Activated CD4-positive, alpha-beta T cell treated with anti-CD3 and anti-CD28 coated beads, Interleukin-2, amount 50 U/mL, for 48 hours (primary cell): Measurements from ENCODE around the gene TSTD2.
A peak's percentile ranks its signal among the peaks of the same experiment; 100 is the strongest.
"Not testable (repeated sequence)": the region's sequence is repeated elsewhere in the genome, so short reads cannot be mapped to it uniquely, and the experiment has no call there.

Experiments
- DNase-seq, 2 experiments: peaks; one replicate each; pipeline ENCODE4 v3.0.0-alpha.2; 2020

TSTD2 gene

DNA sequence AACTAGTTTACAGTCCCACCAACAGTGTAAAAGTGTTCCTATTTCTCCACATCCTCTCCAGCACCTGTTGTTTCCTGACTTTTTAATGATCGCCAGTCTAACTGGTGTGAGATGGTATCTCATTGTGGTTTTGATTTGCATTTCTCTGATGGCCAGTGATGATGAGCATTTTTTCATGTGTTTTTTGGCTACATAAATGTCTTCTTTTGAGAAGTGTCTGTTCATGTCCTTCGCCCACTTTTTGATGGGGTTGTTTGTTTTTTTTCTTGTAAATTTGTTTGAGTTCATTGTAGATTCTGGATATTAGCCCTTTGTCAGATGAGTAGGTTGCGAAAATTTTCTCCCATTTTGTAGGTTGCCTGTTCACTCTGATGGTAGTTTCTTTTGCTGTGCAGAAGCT is 51.6 kb downstream of the TSTD2 start:
- not testable (repeated sequence) for DNase-seq

DNA sequence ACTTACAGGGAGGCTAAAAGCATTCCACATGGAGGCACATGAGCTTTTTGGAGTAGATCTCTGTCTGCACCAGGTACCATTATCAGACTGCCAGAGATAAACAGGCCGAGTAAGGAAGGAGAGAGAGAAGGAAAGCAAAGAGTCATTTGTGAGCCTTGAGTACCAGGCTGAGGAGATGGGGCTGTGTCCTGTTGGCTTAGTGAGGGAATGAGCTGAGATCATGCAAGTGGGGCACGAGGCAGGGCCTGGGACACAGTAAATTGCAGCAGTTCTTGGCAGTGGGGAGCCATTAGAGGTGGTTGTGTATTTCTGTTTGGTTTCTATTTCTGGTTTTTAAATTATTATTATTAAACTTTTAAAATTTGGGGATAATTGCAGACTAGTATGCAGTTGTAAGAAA is 53.3 kb downstream of the TSTD2 start:
- no peak for DNase-seq

DNA sequence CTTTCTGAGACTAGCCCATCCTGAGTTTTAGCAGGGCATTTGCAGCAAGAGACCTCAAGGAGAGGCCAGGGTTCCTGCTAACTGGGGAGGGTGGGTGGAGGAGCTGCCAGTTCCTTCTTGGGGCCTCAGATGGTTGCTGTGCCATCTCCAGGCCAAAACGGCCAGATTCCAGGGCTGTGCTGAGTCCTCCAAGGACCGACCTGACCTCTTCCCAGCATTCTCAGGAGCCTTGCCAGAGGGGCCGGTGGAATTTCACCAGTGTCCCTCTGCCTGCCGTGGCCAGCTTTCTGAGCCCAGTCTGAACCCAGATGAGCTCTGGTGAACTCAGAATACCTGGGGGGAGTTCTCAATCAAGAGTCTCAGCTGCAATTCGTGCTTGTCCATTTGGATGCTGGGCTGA is 54.3 kb downstream of the TSTD2 start:
- DNase-seq: no peak

DNA sequence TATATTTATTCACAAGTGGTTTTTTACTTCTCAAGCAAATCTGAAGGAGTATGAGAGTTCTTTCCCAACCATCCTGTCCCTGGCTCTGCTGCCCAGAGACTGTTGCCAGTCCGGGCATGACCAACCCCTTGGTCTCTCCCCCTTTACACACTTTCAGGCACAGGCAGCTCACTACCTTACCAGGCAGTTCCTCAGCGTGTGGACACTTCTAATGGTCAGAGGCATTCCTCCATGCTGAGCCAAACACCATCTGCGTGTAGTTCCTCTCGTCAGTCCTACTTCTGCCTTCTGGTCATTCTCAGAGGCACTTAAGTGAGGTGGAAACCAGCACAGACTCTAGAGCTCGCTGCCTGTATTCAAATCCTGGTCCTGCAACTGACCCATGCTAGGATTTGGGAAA is 56.1 kb downstream of the TSTD2 start:
- DNase-seq: no peak

DNA sequence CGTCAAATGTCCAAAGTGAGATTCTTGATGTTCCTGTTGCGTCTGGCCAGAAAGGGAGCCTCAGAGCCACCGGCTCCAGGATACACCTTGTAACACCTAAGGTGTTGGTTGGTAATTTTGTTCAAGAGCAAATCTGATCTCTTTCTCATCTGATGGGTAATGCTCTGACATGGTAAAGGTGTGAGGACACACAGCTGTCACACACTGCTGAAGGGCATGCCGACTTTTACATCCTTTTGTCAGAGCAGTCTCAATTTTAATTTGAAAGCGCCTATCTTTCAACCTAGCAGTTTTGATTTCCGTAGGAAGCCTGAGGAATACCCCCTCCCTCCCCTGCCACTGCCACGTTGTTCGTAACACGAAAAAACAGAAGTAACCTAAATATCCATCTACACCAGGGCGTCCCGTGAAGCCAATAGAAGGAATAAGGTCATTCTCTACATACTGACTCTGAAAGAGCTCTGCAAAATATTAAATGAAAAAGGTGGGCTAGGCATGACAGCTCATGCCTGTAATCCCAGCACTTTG is 57.4 kb downstream of the TSTD2 start:
- no peak for DNase-seq

DNA sequence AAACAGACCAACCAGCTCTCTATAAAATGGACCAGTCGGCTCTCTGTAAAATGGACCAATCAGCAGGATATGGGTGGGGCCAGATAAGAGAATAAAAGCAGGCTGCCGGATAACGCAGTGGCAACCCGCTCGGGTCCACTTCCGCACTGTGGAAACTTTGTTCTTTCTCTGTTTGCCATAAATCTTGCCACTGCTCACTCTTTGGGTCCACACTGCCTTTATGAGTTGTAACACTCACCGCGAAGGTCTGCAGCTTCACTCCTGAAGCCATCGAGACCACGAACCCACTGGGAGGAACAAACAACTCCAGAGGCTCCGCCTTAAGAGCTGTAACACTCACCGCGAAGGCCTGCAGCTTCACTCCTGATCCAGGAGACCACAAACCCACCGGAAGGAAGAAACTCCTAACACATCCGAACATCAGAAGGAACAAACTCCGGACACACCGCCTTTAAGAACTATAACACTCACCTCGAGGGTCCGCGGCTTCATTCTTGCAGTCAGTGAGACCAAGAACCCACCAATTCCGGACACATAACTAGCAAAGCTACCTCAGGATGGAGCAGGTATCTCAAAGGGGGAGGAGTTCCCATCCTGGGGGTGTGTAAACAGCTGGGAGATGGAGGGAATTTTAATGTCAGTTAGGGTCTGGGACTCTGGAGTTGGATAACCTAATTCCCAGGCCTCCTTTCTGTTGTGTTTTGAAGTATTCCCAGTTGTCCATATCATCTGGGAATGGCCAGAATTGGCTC is 58.1 kb downstream of the TSTD2 start:
- DNase-seq: peak; percentile 24 to 40

DNA sequence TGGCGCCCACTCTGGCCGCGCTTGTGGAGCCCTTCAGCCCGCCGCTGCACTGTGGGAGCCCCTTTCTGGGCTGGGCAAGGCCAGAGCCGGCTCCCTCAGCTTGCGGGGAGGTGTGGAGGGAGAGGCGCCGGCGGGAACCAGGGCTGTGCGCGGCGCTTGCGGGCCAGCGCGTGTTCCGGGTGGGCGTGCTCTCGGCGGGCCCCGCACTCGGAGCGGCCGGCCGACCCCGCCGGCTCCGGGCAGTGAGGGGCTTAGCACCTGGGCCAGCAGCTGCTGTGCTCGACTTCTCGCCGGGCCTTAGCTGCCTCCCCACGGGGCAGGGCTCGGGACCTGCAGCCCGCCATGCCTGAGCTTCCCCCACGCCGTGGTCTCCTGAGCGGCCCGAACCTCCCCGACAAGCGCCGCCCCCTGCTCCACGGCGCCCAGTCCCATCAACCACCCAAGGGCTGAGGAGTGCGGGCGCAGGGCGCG is 59.0 kb downstream of the TSTD2 start:
- DNase-seq: not testable (repeated sequence)

DNA sequence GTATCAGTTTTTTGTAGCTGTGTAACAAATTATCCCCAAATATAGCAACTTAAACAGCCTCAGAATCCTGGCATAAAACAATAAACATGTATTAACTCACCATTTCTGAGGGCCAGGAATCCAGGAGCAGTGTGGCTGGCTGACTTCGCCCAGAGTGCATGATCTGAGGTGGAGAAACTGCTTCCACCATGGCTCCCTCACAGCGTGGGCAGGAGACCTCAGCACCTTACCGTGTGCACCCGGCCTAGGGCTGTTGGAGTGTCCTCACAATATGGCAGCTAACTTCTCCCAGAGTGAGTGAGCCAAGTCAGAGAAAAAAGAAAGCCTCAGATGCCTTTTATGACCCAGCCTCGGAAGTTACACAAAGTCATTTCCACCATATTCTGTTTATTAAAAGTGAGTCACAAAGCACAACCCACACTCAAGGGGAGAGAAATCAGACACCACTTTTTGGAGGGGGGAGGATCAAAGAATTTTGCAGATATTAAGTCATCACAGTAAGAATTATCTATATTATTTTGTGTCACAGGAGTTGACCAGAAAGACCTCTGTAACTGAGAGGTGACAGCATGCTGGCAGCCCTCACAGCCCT is 59.6 kb downstream of the TSTD2 start:
- no peak for DNase-seq

DNA sequence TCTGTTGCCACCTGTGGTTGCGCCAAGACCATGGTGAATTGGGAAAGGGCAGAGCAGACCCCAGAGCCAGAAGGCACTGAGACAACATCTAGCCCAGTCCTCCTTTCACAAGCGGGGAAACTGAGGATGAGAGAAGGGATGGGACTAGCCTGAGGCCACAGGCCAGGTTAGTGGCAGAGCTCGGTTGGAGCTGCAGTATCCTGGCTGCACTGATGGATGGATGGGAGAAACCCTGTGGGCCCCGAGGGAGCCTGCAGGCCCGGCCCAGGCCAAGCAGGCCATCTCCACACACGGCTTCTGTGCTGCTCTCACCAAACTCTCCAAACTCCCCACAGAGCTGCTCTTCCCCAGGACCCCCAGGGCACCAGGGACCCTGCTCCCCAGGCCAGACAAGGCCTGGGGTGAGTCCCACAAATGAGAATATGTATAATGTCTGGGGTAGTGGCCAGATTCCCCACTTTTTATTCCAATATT is 60.2 kb downstream of the TSTD2 start:
- DNase-seq: no peak

DNA sequence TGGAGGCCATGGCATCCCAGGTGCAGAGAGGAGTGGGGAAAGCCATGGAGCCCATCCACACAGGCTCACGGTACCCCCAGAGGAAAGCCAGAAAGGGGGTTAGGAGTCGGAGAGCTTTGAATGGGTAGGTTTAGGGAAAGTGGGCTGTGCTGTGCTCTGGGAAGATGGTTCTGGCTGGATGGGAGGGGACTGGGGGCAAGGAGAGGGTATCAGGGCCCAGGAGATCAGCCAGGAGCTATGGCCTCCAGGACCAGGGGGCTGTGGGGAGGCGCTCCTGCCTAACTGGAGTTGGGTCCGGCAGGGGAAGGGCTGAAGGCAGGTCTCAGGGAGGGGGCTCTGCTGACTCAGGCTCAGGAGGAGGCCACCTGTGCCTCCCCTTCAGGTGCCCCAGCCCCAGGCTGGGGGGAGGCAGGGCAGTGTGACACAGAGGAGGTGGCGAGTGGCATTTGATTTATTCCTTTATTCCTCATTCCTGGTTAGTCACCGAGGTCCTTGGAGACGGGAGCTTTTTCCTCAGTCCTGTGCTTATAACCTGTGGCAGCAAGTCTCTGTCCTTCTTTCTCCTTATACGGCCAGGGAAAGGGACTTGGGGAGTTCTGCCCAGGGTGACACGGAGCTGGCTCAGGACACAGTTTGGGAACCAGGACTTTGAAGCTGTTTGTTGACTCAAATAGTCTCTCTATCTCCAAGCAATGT is 60.8 kb downstream of the TSTD2 start:
- no peak for DNase-seq

DNA sequence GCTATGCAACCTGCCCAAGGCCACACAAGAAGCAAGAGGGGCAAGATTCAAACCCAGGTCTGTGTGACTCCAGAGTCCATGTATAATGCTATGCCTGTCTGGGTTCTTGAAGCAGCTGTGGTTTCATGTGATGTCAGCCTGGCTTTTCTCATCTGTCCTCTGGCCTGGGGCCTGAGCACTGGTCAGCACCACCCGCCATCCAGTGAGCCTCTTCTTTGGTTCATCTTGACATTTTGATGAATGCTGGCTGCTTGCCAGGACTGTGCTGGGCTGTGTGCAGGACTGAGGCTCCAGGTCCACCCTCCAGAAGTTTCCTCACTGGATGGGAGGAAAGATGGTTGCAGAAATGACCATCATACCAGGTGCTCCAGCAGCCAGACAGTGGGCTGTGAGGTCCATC is 61.5 kb downstream of the TSTD2 start:
- no peak for DNase-seq

DNA sequence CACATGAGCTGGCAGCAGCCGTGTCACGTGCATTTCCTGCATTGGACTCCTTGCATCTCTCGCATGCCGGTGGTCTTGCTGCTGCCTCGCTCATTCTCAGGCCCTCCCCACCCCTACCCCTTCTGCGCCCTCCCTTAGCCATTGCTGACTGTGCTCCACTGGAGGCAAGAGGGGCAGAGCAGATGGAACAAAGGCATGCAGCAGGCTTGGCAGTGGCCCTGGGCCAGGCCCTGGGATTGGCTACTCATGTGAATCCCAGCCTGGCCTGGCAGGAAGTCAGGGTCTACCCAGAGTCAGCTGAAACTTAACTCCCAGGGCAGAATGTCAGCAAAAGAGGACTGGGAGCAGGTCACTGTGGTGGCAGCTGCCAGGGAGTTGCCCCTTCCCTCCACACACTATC is 62.3 kb downstream of the TSTD2 start:
- no peak for DNase-seq

DNA sequence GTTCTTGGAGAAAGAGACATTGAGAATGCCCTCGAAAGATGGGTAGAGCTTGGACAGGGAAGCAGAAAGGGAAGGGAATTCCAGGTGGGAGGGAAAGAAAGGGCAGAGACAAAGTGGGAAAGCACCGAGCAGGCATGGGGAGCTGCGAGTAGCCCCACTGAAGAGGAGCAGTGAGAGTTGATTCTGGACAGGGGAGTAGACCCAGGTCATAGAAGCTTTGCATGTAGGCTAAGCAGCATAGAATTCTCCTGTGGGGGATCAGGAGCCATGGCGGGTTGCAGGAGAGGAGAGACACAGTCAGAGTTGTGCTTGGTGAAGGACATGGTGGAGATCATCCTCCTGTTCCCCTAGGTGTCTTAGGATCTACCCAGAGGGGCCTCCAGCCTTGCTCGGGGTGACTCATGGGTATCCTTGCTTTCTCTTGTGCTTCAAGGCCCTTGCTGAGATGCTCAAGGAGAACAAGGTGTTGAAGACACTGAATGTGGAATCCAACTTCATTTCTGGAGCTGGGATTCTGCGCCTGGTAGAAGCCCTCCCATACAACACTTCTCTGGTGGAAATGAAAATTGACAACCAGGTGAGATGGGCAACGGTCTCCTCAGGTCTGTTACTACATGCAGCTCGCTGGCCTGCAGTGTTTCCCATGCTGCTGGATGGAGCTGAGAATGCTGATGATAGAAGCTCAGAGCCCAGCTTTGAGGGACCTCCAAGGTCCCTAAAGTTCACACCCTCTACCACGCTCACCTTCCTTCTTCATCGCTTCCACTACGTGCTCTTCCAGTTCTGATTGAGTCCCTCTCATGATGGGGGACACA is 64.5 kb downstream of the TSTD2 start:
- no peak for DNase-seq

DNA sequence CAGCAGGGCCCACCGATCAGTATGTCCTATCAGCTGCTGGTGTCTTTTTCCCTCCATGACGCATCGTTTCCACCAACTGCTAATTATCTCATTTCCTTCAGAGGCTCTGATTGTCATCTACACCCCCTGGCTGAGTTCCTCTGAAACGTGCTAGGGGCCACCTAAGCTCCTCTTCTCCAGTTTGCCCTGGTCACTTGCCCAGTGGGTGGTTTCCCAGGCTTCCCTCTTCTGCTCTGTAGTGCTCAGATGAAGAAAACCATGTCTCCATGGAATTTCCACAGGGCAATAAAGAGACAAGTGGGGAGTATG is 65.3 kb downstream of the TSTD2 start:
- no peak for DNase-seq

DNA sequence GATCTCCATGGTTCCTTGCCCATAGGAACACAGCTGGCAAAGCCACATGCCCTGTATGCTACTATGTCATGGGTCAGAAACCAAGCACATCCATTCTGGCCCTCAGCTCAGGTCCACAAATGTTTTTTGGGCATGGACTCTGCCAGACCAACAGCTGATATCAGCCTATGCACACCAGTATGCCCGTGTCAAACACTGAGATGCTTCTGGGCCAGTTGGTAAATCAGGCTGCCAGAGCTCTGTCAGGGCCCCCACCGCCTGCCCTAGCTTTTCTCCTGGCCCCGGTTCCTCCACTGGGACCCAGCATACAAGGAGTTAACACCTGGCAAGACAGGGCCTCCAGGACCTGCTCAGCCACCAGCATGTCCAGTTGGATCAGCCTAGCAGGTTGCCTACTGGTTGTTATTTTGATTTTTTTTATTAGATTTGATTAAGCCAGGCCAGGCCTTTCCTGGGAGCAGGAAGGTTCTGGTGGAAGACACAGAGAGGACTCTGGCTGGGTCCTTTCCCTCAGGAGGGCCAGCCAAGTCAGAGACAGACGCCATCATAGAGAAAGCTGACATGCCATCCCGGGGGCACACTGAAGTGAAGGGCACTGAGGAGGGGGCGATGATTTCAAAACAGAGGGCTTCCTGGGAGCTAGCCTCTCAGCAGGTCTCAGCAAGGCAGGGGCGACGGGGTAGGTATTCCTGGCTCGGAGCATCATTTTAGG is 65.8 kb downstream of the TSTD2 start:
- DNase-seq: no peak

DNA sequence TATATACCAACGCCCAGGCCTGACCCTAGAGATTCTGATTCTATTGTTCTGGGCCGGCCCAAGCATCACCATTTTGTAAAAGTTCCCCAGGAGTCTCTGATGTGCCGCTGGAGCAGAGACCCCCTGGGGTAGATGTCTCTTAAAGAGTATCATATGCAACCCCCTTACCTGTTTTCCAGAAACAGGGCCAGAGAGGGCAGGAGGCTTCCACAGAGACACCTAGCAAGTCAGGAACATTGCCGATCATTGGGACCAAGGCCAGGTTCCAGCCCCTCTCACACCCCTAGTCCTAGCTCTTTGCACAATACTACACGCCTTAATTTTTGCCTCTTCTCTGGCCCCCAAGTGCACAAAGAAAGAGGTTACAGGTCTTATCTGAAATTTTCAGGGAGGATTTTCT is 67.9 kb downstream of the TSTD2 start:
- no peak for DNase-seq

DNA sequence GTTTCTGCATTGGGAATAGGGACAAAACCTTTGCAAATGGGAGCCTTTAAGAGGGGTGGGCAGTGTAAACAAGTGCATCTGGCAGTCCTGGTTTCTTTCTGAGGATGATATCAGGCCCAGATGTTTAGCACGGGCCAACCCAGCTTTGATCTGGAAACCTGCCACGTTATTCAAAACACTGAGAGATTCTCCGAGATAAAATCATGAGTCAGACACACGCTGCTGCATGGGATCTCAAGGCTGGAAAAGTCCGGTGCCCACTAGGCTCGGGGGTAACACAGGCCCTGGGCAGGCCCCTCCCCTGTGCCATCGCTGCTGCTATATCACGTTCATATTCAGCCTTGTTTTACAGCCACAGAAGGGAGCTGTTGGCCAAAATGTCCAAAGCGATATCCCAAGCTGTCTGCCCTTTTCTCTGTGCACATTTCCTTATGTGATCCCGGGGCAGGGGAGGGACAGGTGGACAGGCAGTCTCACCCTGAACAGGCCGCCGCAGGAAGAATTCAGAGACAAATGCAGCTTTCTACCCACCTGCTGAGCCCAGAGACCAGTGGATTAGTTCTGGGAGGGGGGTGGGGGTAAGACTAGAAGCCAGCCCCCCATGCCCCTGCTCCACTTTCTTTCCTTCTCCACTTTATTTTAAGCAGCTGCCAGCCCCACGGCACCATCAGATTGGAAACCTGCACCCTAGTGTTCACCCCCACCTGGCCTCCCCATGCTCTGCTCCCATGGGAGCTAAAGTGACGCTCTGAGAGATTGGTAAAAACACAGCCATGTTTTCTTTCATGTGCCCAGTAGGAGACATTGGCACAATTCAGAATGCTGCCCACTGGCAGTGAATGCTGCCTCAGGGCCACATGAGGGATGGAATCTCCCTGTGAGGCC is 68.6 kb downstream of the TSTD2 start:
- no peak for DNase-seq

DNA sequence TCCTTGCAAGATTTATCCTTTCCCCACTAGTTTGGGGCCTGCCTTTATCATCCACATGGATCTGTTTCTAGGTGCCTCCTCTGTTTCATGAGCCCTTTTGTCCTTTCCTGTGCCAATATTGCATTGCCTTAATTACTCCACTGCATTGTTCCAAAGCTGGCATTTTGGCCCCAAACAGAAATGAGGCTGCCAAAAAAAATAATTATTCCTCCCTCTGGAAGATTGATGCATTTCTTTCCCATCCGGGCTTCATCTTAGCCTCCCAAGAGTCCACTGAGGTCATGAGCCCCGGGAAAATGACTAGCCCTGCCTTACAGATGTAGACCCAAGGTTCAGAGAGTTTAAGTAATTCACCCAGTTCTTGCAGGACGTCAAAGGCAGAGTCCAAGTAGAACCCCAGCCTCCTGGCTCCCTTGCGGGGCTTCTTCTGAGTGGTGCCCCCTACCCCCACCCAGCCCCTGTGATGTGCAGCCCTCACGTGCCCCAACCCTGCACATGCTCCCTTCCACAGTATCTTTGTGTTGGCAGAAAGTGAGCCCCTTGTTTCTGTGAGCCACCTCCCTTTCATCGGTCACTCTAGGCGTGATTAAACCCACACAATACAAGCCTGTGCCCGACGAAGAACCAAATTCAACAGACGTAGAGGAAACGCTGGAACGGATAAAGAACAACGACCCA is 69.6 kb downstream of the TSTD2 start:
- DNase-seq: no peak

DNA sequence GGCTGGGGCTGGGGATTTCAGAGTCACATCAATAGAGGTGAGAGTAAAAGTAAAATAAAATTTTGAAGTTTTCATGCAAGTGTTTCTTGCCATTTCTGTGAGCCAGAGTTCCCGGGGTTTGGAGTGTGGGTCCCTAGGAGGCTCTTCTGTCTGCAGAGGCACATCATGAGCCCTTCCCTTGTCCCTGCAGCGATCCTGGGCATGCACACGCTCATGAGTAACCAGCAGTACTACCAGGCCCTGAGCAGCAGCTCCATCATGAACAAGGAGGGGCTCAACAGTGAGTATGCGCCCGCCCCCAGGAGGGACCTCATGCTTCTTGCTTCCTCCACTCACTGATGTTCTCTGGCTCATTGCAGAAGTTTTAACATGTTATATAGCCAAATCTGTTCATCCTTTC is 70.6 kb downstream of the TSTD2 start:
- no peak for DNase-seq

DNA sequence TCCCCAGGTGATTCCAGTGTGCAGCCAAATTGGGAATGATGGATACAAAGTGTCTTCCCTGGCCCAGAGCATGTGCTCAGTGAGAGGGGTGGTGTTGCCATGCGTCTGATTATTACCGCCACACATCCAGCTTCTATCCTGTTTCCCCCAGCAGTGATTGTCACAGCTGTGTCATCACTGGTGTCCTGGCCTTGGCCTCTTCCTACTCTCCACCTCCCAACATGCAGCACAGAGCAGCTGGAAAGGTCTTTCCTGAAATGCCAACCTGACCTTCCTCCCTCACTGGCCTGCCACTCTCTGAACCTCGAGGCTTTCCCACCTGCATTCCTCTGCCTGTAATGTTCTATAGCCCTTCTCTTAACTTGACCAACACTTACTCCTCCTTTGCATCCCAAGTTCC is 71.7 kb downstream of the TSTD2 start:
- no peak for DNase-seq

DNA sequence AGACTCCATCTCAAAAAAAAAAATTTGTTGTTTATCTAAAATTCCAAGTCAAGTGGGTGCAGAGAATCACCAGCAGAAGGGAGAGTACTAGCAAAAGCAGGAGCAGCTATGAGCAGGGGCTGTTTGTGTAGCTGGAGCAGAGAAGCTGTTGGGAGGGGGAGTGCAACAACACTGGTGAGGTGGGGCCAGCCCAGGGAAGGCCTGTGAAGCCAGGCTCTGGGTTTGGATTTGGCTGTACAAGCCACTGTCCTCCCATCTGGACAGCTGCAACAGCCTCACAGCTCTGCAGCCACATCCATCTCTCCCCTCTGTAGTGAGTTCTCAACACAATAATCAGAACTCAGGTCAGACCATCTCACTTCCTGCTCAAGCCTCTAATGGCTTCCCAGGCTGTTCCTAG is 72.3 kb downstream of the TSTD2 start:
- DNase-seq: no peak
